IPS DF 4.7 (cell line): ENCODE data around the gene S100A16.
"Not testable (repeated sequence)": the region's sequence is repeated elsewhere in the genome, so short reads cannot be mapped to it uniquely, and the experiment has no call there.

ENCODE experiments used
- DNase-seq: peaks from one replicate; pipeline ENCODE4 v3.0.0-alpha.2; 2013; ENCODE audit warnings: low spot score; ENCODE audit errors: extremely low read depth

Gene S100A16, protein sequence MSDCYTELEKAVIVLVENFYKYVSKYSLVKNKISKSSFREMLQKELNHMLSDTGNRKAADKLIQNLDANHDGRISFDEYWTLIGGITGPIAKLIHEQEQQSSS

DNA sequence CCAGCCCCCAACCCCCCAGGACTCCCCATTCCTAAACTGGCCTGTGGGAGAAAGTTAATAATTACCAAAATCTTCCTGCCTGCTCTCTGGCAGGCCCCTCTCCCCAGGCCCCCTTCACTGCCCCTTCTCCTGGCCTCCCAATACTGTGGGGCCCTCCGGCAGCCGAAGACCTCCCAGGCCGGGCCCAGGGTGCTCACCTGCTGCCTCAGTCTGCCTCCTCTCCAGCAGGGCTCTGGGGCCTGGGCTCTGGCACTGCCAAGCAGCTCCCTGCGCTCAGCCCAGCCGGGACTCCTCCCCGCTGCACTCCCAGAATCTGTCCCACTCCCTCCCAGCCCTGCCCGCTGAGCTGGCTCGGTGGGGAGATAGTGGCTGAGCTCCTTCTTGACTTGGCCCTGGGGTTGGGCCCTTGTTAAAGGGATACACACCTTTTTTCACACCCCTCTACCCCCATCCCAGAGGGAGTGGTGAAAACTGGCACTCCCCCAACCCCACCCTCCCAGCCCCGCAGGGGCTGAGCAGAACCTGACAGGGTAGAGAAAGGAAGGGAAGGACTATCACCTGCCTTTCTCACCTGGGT lies at the start of gene S100A16:
TSS of gene S100A16 (minus strand) at position 383 of the 577 bp plus-strand sequence. CDS start 4,986 bp downstream, outside the sequence.
- DNase-seq: no peak

DNA sequence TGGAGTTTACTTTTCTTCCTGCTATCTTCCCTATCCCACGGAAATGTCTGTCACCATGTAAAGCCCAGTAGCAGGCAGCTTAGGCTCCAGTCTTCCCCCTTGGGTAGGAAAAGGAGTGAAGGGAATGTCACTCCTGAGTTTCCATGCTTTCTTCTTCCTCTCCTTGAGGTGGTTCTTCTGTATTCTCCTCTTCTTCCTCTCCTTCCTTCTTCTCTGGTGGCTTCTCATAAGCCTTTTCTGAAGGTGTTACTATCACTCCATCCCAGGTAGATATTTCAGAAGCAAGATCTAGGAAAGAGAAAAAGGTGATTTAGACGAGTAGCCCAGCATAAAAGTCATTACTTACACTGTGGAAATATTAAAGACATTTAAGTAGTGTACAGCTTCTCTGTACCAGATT lies 49.3 kb upstream of the S100A16 start:
- DNase-seq: no peak

DNA sequence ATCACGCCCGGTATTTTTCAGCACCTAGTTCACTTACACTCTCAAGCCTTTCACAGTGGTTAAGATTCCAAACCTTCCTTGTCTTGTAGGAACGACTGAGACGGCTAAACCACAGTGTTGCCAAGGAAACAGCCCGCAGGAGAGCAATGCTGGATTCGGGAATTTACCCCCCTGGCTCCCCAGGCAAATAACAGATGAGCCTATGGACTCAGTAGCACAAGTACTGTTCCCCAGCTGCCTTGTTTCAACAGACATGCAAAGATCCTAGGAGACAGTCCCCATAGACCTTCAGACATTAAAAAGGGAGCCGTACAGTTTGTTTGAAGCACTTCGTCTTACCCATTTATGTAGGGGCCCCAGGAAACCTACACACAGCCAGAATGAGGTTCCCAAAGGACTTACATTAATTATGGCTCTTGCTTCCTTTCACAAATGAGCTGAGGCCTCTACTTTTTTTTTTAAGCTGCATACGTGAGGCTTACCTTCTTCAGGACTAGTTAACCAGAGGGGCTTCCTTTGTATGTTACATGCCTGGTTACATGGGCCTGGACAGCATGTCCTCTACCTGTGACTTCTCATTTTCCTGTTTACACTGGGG lies 48.3 kb upstream of the S100A16 start:
- no peak for DNase-seq

DNA sequence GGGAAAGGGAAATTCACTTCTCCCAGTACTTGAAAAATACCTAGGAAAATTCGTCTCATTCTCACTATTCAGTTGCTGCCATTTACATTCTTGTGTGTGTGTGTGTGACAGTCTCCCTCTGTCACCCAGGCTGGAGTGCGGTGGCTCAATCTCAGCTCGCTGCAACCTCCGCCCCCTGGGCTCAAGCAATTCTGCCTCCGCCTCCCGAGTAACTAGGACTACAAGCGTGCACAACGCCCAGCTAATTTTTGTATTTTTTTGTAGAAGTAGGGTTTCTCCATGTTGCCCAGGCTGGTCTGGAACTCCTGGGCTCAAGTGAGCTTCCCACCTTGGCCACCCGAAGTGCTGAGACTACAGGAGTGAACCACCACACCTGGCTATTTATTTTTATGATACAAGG lies 46.7 kb upstream of the S100A16 start:
- no peak for DNase-seq

DNA sequence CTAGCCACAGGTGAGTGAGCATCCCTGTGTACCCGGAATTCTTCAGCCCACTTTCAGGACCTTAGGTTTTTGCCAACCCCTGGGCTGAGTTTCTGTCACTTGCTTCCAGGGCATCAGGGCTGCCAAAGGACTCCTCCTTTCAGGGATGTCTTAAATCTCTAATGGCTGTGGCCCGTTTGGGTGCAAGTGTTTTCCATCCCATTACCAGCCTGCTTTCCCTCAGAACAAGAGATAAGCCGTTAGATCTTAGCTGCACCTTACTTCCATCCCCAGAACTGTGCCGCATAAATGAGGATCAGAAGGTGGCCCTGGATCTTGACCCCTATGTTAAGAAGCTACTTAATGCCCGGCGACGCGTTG lies 46.2 kb upstream of the S100A16 start:
- DNase-seq: no peak

DNA sequence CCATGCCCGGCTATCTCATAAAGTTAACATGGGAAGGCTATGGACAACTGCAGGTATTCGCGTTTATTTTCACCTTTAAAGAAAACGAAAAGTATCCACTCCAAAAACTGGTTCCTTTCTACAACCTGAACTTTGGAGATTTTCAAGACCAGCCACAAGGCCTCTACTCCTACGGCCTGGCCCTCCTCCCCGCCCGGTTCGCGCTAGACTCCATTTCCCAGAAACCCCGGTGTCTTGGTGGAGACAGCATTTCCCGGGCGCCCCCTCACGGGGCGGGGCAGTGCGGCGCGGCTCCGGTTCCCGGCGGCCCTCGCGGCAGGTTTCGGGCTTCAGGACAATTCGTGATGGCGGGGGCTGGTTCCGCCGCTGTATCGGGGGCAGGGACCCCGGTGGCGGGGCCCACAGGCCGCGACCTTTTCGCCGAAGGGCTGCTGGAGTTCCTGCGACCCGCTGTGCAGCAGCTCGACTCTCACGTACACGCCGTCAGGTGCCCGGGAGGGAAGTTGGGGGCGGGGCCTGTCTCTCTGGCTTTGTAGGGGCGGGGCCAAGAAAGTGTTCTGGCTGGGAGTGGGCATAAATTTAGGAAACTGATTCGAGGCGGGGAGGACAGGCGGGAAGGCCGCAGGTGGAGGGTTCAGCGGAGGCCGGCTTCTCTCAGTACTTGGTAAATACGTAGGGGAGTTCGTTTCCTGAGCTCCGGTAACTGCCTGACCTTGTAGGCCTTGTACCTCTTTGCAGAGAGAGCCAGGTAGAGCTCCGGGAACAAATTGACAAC lies 45.6 kb upstream of the S100A16 start, which contains the start of gene SNAPIN:
TSS of gene SNAPIN (plus strand) at position 304 of the 775 bp plus-strand sequence. CDS start at position 345, 41 bp downstream.
- no peak for DNase-seq

DNA sequence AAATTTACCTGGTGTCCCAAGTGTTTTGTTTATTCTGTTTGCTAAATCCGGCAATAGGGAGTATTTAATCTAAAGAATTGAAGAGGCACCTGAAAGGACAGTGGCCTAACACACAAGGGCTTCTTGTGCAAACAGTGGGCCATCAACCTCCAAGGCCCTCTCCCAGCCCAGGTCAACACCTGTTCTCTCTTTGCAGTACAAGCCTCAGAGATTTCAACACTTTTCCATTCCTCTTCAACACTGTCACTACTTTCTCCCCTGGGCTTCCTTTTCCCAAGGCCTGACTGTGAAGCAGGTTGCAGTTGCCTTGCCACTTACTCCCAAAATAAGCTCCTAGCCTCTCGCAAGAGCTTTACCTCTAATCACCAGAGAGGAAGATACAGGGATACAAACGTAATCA lies 42.4 kb upstream of the S100A16 start:
- DNase-seq: no peak

DNA sequence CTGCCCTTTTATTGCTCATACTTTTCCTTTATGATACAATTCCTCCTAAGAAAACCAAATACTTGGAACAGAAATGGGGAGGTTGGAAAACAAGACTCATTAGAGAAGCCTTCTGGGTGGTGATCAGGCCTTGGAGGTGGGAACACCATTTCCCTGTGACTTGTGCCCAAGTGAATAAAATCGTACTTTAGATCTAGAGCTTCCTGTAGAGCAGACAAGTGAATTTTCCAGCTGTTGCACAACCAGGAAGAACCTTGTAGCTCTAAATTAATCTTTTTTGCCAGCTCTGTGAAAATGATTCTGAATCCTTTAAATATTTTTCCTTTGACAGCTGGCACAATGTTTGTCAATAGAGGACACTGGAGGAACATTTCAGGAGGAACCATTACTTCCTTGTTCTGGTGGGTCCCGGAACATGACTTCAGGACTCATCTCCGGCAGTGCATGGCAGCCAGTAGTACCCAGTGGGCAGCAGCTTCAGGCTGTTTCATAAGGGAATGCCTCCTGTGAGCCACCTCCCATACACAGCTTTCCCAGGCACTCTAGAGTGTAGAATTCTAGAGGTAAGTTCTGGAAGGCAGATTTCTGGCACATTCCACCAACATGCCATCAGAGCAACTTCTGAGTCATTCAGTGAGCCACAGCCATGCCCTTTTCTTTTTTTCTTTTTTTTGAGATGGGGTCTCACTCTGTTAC lies 40.0 kb upstream of the S100A16 start:
- no peak for DNase-seq

DNA sequence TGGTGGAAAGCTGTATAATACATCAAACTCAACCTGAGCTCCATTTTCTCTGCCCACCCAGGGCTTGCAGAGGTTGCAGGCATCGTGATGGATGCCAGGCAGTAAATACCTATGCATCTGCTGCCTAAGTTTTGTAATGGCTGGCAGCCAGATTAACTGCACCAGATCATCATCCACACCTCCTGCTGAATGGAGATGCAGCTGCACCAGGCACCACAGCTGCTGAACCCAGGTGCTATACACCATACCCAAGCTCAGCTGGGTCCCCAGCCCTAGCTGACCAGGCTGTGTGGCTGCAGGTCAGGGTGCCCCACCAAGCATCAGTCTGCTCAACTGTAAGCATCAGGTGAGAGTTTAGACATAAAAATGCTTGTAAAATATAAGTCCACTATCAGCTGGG lies 38.8 kb upstream of the S100A16 start:
- no peak for DNase-seq

DNA sequence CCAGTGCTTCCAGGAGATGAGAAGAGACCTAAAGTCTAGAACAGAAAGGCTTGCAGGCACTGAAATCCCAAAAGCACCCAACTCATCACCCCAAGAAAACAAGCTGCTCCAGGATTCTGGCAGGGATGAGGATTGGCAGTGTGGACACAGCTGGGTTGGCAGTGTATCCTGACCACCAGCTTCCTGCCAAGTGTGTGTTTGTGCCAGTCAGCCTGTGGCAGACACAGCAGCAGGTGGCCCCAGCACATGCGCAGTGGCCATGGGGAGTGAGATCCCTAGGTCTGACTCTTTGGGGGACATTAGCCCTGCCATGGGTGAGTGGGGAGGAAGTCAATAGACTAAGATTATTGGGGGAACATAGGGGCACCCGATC lies 36.9 kb upstream of the S100A16 start:
- DNase-seq: no peak

DNA sequence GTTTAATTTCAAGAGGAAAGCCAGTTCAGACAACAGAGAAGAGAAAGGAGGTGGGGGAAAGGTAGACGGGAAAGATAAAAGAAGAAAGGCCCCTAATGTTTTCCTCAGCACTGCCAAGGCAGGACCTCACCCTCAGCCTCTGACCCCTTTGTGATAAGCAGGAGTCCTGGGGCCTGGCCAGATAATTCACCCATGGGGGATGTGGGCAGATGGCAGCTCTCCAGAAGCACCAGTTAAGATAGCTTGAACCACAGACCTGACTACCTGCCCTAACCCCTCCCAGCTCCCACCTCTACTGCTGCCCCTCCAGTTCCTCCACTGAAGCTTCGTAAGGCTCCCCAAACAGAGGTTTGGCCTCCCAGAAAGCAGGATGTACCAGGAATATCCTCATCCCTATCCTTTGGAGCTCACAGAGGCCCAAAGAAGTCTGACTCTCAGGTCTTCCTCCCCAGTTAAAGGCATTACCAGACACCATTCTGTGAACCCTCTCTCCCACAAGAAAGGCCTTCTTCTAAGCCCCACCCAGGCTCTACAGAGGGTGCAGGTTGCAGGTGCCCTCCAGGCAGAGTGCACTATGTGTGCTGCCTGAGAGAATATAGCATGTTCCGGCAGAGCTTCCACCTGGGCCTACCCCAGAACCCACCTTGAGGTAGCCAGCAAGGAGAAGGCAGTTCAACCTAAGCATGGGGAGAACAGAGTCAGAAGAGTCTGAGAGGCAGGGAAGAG lies 36.4 kb upstream of the S100A16 start:
- DNase-seq: no peak

DNA sequence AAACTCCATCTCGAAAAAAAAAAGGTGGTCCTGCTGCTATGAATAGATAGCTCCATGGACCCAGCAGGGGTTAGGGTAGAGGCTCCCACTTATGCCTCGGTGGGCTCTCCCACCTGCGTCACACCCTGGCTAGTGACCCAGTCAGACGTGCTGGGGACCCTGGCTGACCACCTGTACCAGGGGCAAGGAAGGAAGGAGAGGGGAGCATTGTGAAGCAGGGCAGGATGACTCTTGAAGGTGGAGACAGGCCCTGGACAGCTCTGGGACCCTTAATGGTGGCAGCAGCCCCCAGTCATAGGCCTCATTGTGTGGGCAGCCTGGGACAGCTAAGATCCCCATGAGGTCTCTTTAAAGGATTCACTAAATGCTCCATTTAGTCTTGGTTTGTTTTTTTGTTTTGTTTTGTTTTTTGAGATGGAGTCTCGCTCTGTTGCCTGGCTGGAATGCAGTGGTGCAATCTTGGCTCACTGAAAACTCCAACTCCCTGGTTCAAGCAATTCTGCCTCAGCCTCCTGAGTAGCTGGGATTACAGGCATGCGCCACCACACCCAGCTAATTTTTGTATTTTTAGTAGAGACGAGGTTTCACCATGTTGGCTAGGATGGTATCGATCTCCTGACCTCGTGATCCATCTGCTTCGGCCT lies 35.2 kb upstream of the S100A16 start:
- no peak for DNase-seq

DNA sequence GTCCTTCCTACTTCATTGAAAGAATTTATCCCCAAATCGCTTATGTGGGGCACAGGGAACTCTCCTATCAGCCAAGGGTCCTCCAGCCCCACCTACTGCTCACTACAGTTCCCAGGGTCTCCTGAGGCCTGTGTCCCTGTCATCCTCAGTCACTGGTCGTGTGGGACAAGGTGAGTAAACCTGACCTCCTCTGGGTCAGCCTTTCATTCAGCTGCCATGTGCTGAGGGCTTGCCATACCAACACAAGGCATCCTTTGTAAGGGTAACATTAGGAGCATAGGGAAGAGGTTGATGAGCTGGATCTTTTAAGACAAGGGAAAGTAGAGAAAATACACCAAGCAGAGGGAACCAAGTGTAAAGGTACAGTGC lies 34.4 kb upstream of the S100A16 start:
- DNase-seq: no peak

DNA sequence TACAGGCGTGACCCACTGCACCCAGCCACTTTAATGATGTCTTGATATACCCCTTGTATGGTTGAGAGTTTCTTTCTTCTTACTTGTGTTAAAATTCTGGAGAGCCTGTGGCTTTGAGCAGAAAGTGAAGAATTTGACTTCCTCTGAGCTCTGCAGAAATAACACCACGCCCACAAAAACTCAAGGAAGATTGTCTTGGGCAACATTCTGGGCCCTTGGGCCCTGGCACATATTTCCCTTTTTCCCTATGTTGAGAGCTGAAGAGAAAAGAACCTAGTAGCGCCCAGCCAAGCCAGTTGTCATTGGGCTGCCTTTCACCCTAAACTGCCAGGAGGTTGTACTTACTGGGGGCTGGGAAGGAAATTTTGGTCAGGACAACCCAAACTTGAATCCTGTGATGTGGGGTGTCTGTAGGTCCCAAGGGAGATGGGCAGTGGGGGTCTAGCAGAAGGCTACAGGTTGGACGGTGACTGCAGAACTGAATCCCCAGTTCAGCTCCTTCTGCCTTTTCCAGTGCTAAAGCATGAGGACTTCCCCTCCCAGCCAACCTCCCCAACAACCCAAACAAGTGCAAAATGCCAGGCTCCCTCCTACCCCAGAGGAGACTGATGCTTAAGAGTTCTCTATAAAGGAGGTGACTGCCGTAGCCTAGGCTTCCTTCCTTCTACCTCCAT lies 33.9 kb upstream of the S100A16 start:
- DNase-seq: no peak

DNA sequence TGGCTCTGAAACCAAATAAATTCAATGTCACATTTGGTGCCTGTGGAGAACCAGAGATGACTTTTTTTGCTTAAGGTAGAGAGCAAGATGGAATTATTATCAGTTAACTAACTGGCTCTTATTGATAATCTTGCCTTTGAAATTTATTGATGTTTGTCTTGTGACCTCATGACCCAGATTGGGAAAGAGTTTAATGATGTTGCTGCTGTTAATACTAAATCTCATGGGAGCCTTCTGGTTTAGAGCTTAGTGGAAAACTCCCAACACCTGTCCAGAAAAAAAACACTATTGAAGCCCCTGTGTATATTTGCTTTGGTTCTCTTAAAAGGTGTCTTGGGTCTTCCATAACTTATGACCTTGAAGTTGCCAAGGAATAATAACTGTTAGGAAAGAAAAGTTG lies 30.9 kb upstream of the S100A16 start:
- no peak for DNase-seq

DNA sequence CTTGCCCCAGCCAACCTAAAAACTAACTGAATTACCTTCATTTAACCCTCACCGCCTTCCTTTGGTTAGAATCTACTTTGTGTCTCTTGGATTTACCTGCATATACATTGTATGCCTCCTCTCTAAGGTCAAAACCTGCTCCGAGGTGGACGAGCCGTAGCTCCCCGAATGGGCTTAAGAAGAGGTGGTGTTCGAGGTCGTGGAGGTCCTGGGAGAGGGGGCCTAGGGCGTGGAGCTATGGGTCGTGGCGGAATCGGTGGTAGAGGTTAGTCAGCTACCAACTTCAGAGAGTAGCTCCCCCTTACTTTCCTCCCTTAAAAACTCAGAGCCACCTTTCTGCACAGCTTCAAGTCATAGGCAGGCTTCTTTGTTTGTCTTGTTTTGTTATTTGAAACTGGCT lies 30.2 kb upstream of the S100A16 start:
- no peak for DNase-seq

DNA sequence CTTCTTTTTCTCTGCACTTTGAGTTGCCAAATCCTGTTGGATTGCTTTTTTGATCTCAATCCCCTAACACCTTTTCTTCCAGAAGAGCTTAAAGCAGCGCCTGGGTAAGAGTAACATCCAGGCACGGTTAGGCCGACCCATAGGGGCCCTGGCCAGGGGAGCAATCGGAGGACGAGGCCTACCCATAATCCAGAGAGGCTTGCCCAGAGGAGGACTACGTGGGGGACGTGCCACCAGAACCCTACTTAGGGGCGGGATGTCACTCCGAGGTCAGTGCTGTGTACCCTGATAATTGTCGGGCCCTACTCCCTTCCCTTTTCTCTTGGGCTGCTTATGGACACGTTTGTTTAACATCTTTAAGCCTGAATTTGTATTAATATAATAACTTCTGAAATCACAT lies 29.2 kb upstream of the S100A16 start:
- DNase-seq: no peak

DNA sequence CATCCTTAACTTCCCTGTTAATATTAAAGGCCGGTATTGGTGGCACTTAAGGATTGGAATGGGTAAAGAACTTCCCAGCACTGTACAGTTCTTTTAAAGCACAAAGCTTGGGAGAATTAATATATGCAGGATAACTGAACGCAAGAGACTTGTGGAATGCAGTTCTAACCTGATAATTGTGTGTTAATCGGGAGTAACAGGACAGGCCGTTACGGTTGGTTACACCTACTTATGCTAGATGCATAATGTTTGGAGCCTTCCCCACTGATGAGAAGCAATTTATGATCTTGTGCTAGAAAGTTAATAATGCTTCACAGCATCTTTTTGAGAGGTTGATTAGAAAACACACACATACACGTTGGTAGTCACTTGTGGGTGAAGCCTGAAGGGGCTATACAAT lies 27.9 kb upstream of the S100A16 start:
- no peak for DNase-seq

DNA sequence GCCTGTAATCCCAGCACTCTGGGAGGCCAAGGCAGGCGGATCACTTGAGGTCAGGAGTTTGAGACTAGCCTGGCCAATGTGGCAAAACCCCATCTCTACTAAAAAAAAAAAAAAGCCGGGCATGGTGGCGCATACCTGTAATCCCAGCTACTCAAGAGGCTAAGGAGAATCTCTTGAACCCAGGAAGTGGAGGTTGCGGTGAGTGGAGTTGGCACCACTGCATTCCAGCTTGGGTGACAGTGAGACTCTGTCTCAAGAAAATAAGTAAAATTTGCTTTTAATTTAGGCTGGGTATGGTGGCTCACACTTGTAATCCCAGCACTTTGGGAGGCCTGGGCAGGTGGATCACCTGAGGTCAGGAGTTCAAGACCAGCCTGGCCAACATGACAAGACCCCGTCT lies 27.3 kb upstream of the S100A16 start:
- DNase-seq: not testable (repeated sequence)

DNA sequence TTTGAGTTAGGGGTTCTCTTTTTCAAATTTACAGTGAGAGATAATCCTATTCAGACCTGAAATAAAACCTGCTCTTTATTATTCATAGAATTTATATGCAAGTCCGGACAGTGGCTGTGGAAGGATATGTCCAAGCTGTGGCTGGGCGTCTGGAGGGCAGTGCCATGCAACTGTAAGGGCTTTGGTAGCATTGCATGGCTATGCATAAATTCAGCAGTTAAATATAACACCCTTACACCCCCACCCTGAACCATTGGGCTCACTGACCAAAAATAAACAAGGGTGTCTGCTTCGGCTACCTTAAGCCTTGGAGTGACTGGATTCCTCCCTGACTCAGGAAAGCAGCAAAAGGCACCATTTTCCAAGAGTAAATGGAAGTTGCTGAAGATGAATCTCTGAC lies 26.3 kb upstream of the S100A16 start:
- no peak for DNase-seq
